Activated T-helper 17 cell treated with anti-CD3 and anti-CD28 coated beads, Interleukin-2, amount 50 U/mL, for 72 hours (primary cell): ENCODE measurements around the gene ERBB3. TPM values are rescaled to one million over a fixed set of nuclear protein-coding genes. Genes with fewer than 3 reads are reported as not detected.

Source experiments
- ATAC-seq: fragments of 150-1000 bp; cut with Tn5 transposase; replicated peaks from 2 replicates; pipeline ENCODE4 v1.10.0; 2021; ENCODE audit warnings: mild to moderate bottlenecking, moderate library complexity
- H3K27ac Mint-ChIP-seq: one replicate; pipeline ENCODE4 v1.8.0; 2022; ENCODE audit warnings: mixed read lengths
- H3K27me3 Mint-ChIP-seq: one replicate; pipeline ENCODE4 v1.8.0; 2022; ENCODE audit warnings: mixed read lengths
- H3K36me3 Mint-ChIP-seq: one replicate; pipeline ENCODE4 v1.8.0; 2022; ENCODE audit warnings: low read depth, mild to moderate bottlenecking, mixed read lengths
- H3K4me1 Mint-ChIP-seq: one replicate; pipeline ENCODE4 v1.8.0; 2022; ENCODE audit warnings: mixed read lengths
- H3K4me3 Mint-ChIP-seq: one replicate; pipeline ENCODE4 v1.8.0; 2022; ENCODE audit warnings: mild to moderate bottlenecking, mixed read lengths
- H3K9me3 Mint-ChIP-seq: one replicate; pipeline ENCODE4 v1.8.0; 2022; ENCODE audit warnings: mixed read lengths
- total RNA-seq, 2 donors: library from RNA; stranded (reverse); gene quantifications; one replicate each; pipeline ENCODE4 v1.2.3, GENCODE V29; 2022

ERBB3 gene
- total RNA-seq, 2 donors from 2014 or later, result 0.56 to 0.64 TPM

GRCh38 chr12:56152132-56152755, 72.3 kb downstream of the ERBB3 start, which contains the start of gene MYL6B:
Gene MYL6B (plus strand): TSS chr12:56152587. CDS start chr12:56153919, 1,332 bp downstream.
- Mint-ChIP-seq H3K27ac (peak within 1 kb of the TSS; percentile 90), H3K4me1 (peaks cover 6% of the 10 kb centered on the region)

More at GRCh38 chr12:56152132-56152755, 72.3 kb downstream of the ERBB3 start, which contains the start of gene MYL6B:
- H3K36me3 Mint-ChIP-seq, result peaks cover 21% of the 10 kb centered on the region
- H3K27me3 Mint-ChIP-seq, result no peaks in the 10 kb centered on the region
- H3K9me3 Mint-ChIP-seq, result no peaks in the 10 kb centered on the region
- peak; percentile 94 for ATAC-seq
- peak within 1 kb of the TSS; percentile 81 for H3K4me3 Mint-ChIP-seq

Other genes starting within 250 kb of the ERBB3 start
- gene MMP19, start 237.2 kb upstream of the ERBB3 start, total RNA-seq, result not detected
- 10 to 100 TPM; 23.4 to 35.6 TPM for gene PYM1, start 152.3 kb upstream of the ERBB3 start, total RNA-seq
- gene DGKA, start 149.0 kb upstream of the ERBB3 start, total RNA-seq, result 100 to 1,000 TPM; 282 to 502 TPM
- gene PMEL, start 114.1 kb upstream of the ERBB3 start, total RNA-seq, result 1 to 10 TPM in 1 of 2 donors, under 1 TPM in 1; 0.30 to 2.5 TPM
- 100 to 1,000 TPM; 101 to 104 TPM for gene CDK2, start 113.3 kb upstream of the ERBB3 start, total RNA-seq
- gene RAB5B, start 106.1 kb upstream of the ERBB3 start, total RNA-seq, result 10 to 100 TPM; 34.2 to 50.8 TPM
- gene SUOX, start 82.9 kb upstream of the ERBB3 start, total RNA-seq, result 1 to 10 TPM; 3.4 to 3.5 TPM
- 10 to 100 TPM; 19.1 to 20.3 TPM for gene IKZF4, start 59.1 kb upstream of the ERBB3 start, total RNA-seq
- 10 to 100 TPM; 32.5 to 36.1 TPM for gene RPS26, start 38.2 kb upstream of the ERBB3 start, total RNA-seq
- gene PA2G4, start 24.4 kb downstream of the ERBB3 start, total RNA-seq, result 100 to 1,000 TPM; 213 to 427 TPM
- gene RPL41, start 36.5 kb downstream of the ERBB3 start, total RNA-seq, result 1,000 to 10,000 TPM; 4,564 to 4,582 TPM
- gene ZC3H10, start 38.1 kb downstream of the ERBB3 start, total RNA-seq, result 1 to 10 TPM; 7.8 to 8.0 TPM
- gene ESYT1, start 48.1 kb downstream of the ERBB3 start, total RNA-seq, result 100 to 1,000 TPM; 234 to 236 TPM
- 100 to 1,000 TPM in 1 of 2 donors, 10 to 100 TPM in 1; 96.9 to 114 TPM for gene MYL6B, start 72.4 kb downstream of the ERBB3 start, total RNA-seq
- gene MYL6, start 78.2 kb downstream of the ERBB3 start, total RNA-seq, result 1,000 to 10,000 TPM in 1 of 2 donors, 100 to 1,000 TPM in 1; 974 to 1,528 TPM
- 100 to 1,000 TPM; 104 to 114 TPM for gene SMARCC2, start 109.3 kb downstream of the ERBB3 start, total RNA-seq
- gene RNF41, start 141.8 kb downstream of the ERBB3 start, total RNA-seq, result 10 to 100 TPM; 31.4 to 33.0 TPM
- gene NABP2, start 144.2 kb downstream of the ERBB3 start, total RNA-seq, result 10 to 100 TPM; 61.0 to 96.6 TPM
- under 1 TPM in 1 of 2 donors, not detected in 1; 0.41 TPM for gene SLC39A5, start 149.9 kb downstream of the ERBB3 start, total RNA-seq
- 10 to 100 TPM; 31.1 to 43.0 TPM for gene ANKRD52, start 178.2 kb downstream of the ERBB3 start, total RNA-seq
- 1 to 10 TPM; 5.3 to 9.7 TPM for gene COQ10A, start 186.8 kb downstream of the ERBB3 start, total RNA-seq
- 100 to 1,000 TPM; 230 to 363 TPM for gene CS, start 220.2 kb downstream of the ERBB3 start, total RNA-seq
- 100 to 1,000 TPM in 1 of 2 donors, 10 to 100 TPM in 1; 86.5 to 165 TPM for gene CNPY2, start 235.8 kb downstream of the ERBB3 start, total RNA-seq